ENCODE data around the gene FUT8.

Gene FUT8

GRCh38 chr14:65738339-65738738, 325.8 kb downstream of the FUT8 start:
- H3K4me3 ChIP-seq (ENCODE audit: low read depth, low read length): no peak overlapping the region
- DNase-seq (ENCODE audit: low read depth): no peak
- TF ChIP-seq, protein P1, sequence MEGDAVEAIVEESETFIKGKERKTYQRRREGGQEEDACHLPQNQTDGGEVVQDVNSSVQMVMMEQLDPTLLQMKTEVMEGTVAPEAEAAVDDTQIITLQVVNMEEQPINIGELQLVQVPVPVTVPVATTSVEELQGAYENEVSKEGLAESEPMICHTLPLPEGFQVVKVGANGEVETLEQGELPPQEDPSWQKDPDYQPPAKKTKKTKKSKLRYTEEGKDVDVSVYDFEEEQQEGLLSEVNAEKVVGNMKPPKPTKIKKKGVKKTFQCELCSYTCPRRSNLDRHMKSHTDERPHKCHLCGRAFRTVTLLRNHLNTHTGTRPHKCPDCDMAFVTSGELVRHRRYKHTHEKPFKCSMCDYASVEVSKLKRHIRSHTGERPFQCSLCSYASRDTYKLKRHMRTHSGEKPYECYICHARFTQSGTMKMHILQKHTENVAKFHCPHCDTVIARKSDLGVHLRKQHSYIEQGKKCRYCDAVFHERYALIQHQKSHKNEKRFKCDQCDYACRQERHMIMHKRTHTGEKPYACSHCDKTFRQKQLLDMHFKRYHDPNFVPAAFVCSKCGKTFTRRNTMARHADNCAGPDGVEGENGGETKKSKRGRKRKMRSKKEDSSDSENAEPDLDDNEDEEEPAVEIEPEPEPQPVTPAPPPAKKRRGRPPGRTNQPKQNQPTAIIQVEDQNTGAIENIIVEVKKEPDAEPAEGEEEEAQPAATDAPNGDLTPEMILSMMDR (IDR thresholded peaks at IDR 0.05; ENCODE audit: low read depth, low read length, missing control alignments): no peak

- TF ChIP-seq, protein P1 (IDR thresholded peaks at IDR 0.05; ENCODE audit: low read depth, low read length, missing control alignments): no peak
- DNase-seq (ENCODE audit: low read depth): no peak
- H3K4me3 ChIP-seq (ENCODE audit: low read depth, low read length): no peak overlapping the region
Observed at GRCh38 chr14:65745396-65746190, 333.1 kb downstream of the FUT8 start.

DNA sequence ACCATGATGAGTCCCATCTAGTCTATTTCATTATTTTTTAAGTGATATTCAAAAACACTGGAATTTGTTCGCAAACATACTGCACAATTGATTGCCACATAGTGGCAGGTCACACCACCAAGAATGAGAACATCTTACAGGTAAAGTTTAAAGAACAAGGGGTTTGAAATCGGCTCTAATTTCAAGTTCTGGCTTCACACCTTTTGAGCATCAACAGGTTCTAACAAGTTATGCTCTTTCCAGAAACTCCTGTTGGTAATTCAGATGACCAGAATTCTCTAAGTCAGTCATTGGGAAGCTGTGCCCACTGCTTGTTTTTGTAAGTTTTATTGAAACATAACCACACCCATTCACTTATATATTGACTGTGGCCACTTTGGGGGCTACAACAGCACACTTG, 336.3 kb downstream of the FUT8 start:
- TF ChIP-seq, protein P1 (IDR thresholded peaks at IDR 0.05; ENCODE audit: low read depth, low read length, missing control alignments): no peak
- H3K4me3 ChIP-seq (ENCODE audit: low read depth, low read length): no peak overlapping the region
- DNase-seq (ENCODE audit: low read depth): no peak

DNA sequence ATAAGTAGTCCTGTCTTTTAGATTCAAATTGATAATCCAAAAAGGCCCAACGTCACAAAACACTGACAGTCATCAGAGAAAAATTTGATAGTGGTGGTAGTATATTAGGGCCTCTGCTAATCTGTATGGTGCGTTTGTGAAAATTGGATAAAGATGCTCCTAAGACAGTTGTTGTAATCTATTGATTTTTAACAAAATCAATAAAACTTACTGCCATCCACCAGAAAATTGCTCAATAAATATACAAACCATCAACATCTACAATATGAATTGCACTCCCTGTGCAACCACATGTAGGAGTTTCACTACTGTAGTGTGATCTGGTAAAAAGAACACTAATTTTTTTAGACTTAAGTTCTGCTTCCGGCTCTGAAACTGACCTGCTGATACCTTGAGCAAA, 336.8 kb downstream of the FUT8 start:
- no peak overlapping the region for H3K4me3 ChIP-seq (ENCODE audit: low read depth, low read length)
- DNase-seq (ENCODE audit: low read depth): no peak

DNA sequence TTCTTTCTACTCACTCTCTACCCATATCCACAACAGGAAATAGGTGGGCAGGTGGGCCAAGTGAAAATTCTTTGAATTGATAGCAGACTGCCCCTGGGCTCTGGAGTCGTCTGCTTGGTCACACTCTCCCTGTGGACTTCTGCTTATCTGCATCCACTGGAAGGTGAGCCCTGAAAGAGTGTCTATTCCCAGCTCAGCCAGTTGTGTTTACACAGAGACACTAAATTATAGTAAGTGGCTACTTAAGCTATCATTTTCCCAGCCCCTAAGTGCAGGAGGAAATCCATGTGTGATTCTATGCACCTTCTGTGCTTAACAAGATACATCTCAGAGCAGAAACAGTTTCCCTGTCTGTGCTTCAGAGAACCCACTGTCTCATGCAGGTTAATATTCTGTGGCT, 338.4 kb downstream of the FUT8 start:
- no peak for DNase-seq (ENCODE audit: low read depth)
- TF ChIP-seq, protein P1 (IDR thresholded peaks at IDR 0.05; ENCODE audit: low read depth, low read length, missing control alignments): no peak
- H3K4me3 ChIP-seq (ENCODE audit: low read depth, low read length): no peak overlapping the region

More for the DNA sequence above, 336.8 kb downstream of the FUT8 start:
- TF ChIP-seq, protein P1 (IDR thresholded peaks at IDR 0.05; ENCODE audit: low read depth, low read length, missing control alignments): no peak

DNA sequence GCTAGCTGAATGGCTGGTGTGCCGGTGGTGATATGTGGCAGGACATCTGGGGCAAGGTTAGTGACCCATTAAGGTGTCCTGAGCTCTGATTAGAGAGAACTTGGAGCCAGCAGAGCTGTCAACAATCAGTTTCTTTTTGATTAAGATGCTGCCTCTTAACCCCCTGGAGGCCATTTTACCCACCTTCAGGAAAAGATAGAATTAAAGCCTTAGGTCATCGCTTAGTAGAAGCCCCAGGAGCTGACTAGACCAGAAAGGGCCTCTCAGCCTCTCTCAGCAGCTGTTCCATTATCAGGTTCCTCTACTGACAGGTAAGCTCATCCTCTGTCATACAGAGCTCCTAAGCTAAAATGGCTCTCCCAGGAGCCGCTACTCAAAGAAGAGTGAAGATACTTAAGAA, 339.0 kb downstream of the FUT8 start:
- H3K4me3 ChIP-seq (ENCODE audit: low read depth, low read length): no peak overlapping the region
- TF ChIP-seq, protein P1 (IDR thresholded peaks at IDR 0.05; ENCODE audit: low read depth, low read length, missing control alignments): no peak
- no peak for DNase-seq (ENCODE audit: low read depth)

- no peak for DNase-seq (ENCODE audit: low read depth)
- H3K4me3 ChIP-seq (ENCODE audit: low read depth, low read length): no peak overlapping the region
- TF ChIP-seq, protein P1 (IDR thresholded peaks at IDR 0.05; ENCODE audit: low read depth, low read length, missing control alignments): no peak
Observed at GRCh38 chr14:65753061-65753460, 340.5 kb downstream of the FUT8 start.

Data from GM12864 (cell line).